GM19240 (cell line): Measurements from ENCODE around the gene SEPTIN2.
"Not testable (repeated sequence)": the region's sequence is repeated elsewhere in the genome, so short reads cannot be mapped to it uniquely, and the experiment has no call there.

Source experiments
- DNase-seq: peaks from one replicate; pipeline ENCODE4 v3.0.0; 2011; ENCODE audit warnings: low spot score; ENCODE audit not compliant: insufficient read length

Gene SEPTIN2

DNA sequence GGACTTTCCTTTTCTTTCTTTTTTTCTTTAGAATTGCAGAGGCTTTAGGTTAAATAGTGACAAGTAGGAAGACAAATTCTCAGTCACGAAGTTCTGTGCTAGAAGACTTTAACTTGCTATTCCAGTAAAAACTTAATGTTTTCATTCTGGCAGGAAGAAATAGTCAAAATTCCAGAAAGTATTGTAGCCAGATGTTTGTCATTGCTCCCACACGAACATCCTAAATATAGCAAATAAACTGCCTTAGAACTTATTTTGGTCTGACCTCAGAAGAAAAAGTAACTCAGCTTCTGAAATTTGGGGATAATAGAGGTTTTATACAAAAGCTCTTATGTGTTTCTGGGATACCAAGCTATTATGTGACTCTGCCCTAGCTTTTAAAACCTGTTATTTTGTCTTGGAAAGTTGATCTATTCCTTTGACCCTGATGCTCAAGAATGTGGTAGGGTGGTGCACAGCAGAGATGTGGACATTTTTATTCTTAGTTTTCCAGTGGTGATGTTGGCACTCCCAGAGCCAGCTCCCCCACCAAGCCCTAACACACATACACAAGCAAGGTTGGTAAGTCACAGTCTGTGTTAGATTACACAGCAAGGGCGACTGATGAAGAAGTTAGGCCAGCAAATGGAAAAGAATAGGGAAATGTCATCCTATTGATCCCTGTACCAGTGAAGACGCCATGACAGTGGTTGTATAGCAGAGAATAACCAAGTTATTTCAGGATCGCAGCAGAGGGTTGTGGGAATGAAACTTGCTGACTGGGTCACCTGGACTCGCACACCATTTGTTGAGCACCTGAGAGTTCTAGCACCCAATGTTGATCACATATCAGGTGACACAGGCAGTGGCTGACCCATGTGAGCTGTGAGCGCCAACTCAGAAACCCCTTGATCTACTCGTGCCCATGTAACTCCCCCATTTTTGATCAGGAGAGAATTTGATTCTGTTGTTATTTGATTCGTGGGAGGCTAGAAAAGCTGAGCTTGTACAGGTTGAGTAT, 64.1 kb downstream of the SEPTIN2 start:
- no peak for DNase-seq

- no peak for DNase-seq
Measured at GRCh38 chr2:241381872-241382271, 66.1 kb downstream of the SEPTIN2 start.

DNA sequence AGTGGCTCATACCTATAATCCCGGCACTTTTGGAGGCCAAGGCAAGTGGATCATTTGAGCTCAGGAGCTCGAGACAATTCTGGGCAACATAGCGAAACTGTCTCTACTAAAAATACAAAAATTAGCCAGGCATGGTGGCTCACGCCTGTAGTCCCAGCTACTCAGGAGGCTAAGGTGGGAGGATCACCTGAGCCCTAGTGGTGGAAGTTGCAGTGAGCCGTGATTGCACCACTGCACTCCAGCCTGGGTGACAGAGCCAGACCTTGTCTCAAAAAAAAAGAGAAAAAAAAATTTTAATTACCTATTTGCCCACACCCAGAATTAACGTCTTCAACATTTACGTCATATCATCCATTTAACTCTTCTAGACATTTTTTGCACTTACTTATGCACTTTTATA, 69.7 kb downstream of the SEPTIN2 start:
- DNase-seq: not testable (repeated sequence)

DNA sequence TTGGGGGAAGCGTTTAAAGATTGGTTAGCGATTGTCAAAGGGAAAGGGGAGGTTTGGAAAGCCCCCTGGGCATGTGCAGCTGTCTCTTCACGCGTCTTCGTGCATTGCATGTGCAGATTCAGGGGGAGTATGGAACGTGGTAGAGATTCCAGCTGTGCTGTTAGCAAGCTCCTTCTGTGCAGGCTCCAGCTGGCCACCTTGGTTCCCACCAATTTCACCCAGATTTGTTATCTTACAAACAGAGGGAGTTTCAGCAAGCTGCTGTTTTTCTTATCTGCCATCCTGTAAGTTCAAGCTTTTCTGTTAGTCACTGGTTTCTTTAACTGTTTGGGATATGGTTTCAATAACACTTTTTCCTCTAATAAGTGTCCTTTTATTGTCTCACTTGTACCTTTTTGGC, 70.8 kb downstream of the SEPTIN2 start:
- DNase-seq: no peak

GRCh38 chr2:241389697-241390096, 74.0 kb downstream of the SEPTIN2 start:
- no peak for DNase-seq

- peak; percentile 41 for DNase-seq
Measured at GRCh38 chr2:241390301-241391206, 74.8 kb downstream of the SEPTIN2 start.

- peak; percentile 14 for DNase-seq
Measured at GRCh38 chr2:241391892-241392665, 76.4 kb downstream of the SEPTIN2 start.

DNA sequence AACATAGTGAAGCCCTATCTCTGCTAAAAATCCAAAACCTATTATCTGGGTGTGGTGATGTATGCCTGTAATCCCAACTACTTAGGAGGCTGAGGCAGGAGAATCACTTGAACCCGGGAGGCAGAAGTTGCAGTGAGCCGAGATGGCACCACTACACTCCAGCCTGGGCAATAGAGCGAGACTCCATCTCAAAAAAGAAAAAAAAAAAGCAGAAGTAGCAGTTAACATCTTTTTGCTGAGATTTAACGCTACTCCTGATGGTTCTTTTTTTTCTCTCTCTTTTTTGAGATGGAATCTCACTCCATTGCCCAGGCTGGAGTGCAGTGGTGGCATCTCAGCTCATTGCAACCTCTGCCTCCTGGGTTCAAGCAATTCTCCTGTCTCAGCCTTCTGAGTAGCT, 77.0 kb downstream of the SEPTIN2 start:
- DNase-seq: not testable (repeated sequence)

- no peak for DNase-seq
Measured at GRCh38 chr2:241393524-241394196, 77.9 kb downstream of the SEPTIN2 start.

- not testable (repeated sequence) for DNase-seq
Measured at GRCh38 chr2:241396809-241397208, 81.1 kb downstream of the SEPTIN2 start.

DNA sequence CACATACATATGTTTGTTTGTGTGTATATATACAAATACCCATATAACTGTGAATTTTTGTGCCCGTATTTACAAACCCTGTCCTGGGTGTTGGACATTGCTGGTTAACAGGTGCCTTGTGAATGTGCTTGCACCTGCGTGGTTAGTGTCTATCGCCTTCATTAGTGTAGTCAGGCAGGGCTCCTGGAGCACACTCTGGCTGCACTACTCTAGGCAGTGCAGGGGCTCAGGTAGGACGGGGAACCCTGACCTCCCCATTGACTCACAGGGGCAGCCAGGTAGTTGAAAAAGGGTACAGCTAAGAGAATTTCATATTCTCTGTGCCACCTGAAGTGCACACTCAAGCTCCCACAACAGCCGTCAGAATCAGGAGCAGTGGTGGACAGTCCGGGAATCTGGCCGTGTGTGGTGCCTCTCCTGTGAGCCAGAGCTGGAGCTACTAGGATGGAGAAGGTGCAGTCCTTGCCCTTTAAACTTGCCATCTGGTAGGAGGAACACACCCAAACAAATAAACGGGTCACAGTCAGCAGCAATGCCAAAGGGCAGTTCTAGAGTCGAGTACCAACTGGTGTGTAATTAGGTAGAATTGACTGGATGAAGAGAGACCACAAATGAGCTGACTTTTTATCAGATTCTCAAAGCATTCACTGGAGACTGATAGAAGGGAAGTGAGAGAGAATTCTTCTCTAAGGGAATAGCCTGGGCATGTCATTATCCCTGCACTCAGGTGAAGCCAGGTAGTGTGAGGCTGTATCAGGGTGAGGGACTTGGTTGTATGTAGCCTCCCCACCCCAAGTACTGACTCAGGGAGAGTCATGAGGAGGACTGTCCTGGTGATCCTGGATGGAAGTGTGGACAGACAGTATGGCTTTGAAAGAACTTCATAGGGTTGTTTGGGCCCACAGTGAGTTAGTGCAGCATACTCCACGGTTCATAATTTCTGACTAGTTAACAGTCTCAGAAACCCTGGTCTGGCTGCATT, 84.5 kb downstream of the SEPTIN2 start:
- no peak for DNase-seq
